HCT116 (cell line): Measurements from ENCODE around the gene FOXK1. TPM values are rescaled to one million over a fixed set of nuclear protein-coding genes. Genes with fewer than 3 reads are reported as not detected.

ENCODE experiments used
- ATAC-seq: fragments of 200-7000 bp; cut with Tn5 transposase; 2 replicates; pipeline ENCODE4 v1.9.1; 2020; ENCODE audit warnings: mild to moderate bottlenecking, moderate library complexity
- BruUV-seq: library from RNA; stranded (reverse); fragments of 400-500 nt; replicated peaks from 2 replicates; lab custom pipeline; 2021; lab: Mats Ljungman, UMichigan
- CTCF ChIA-PET: fragments of 300-600 bp; sonication (Branson Sonifier 250); formaldehyde crosslinking; loops from one replicate; lab custom pipeline; 2021; ENCODE audit warnings: antibody characterized with exemption; lab: Charles Lee
- POLR2A ChIA-PET: fragments of 300-600, 350-600 bp; sonication (Branson Sonifier 250); formaldehyde crosslinking; loops from one replicate; lab custom pipeline; 2021; ENCODE audit warnings: antibody characterized with exemption; lab: Charles Lee
- RAD21 ChIA-PET, 2 experiments: fragments of 300-600 bp; sonication (Branson Sonifier 250); formaldehyde crosslinking; loops; one replicate each; lab custom pipeline; 2023; ENCODE audit warnings: low total read pairs in 2 of 2; ENCODE audit not compliant: uncharacterized antibody in 2 of 2, unreplicated experiment in 2 of 2, low non-redundant PET in 1 of 2; lab: Charles Lee
- DNase-seq: peaks from one replicate; pipeline ENCODE4 v3.0.0-alpha.2; 2010; ENCODE audit warnings: low read depth, low spot score
- H2AFZ ChIP-seq: fragments of 200-600 bp; shearing (Covaris generic), sonication (generic); 2 replicates; pipeline ENCODE4 v1.6.1; 2017; ENCODE audit warnings: low read depth, mixed run types, mixed read lengths, antibody characterized with exemption, low read length; ENCODE audit not compliant: poor library complexity, severe bottlenecking
- H3K27ac ChIP-seq: 2 replicates; pipeline ENCODE4 v1.5.1; 2012; ENCODE audit warnings: low read depth, low read length
- H3K27me3 ChIP-seq: fragments of 200-600 bp; sonication (generic); 2 replicates; pipeline ENCODE4 v1.6.1; 2016; ENCODE audit warnings: mixed run types, low read length, mixed read lengths; ENCODE audit not compliant: insufficient read depth
- H3K36me3 ChIP-seq, 2 experiments: fragments of 200-500 bp in 1 of 2; fragments of 200-600 bp in 1 of 2; sonication (Bioruptor generic) in 1 of 2; sonication (generic) in 1 of 2; 2 replicates each; pipeline versions ENCODE4 v1.5.1 to v1.6.1; 2014 to 2016; ENCODE audit warnings: low read length in 2 of 2, inconsistent platforms in 1 of 2, mixed read lengths in 1 of 2, mixed run types in 1 of 2; ENCODE audit not compliant: insufficient read depth in 2 of 2, control insufficient read depth in 1 of 2
- H3K4me1 ChIP-seq, 2 experiments: fragments of 200-600 bp in 1 of 2; sonication (generic) in 1 of 2; 2 replicates each; pipeline versions ENCODE4 v1.5.1 to v1.6.1; 2012 to 2017; ENCODE audit warnings: low read length in 2 of 2, inconsistent platforms in 1 of 2, mild to moderate bottlenecking in 1 of 2, mixed read lengths in 1 of 2, mixed run types in 1 of 2, moderate library complexity in 1 of 2; ENCODE audit not compliant: insufficient read depth in 2 of 2, control insufficient read depth in 1 of 2
- H3K4me2 ChIP-seq: fragments of 200-600 bp; sonication (generic); 2 replicates; pipeline ENCODE4 v1.6.1; 2017; ENCODE audit warnings: mixed run types, low read length, mixed read lengths
- H3K4me3 ChIP-seq, 2 experiments: fragments of 200-600 bp in 1 of 2; sonication (generic) in 1 of 2; replicated peaks in 1 of 2; 2 replicates each; pipeline ENCODE4 v1.5.1; 2011 to 2016; ENCODE audit warnings: low read length in 2 of 2, control low read depth in 1 of 2, low read depth in 1 of 2, mild to moderate bottlenecking in 1 of 2, mixed read lengths in 1 of 2, mixed run types in 1 of 2
- H3K79me2 ChIP-seq: fragments of 200-600 bp; sonication (generic); 2 replicates; pipeline ENCODE4 v1.6.1; 2017; ENCODE audit warnings: mild to moderate bottlenecking, mixed run types, low read length, moderate library complexity, mixed read lengths; ENCODE audit not compliant: insufficient read depth
- H3K9ac ChIP-seq: fragments of 200-600 bp; sonication (generic); 2 replicates; pipeline ENCODE4 v1.6.1; 2016; ENCODE audit warnings: low read length, mixed read lengths
- H3K9me2 ChIP-seq: fragments of 200-600 bp; sonication (generic), shearing (Covaris generic); 2 replicates; pipeline ENCODE4 v1.6.1; 2017; ENCODE audit warnings: mixed run types, mild to moderate bottlenecking, moderate library complexity; ENCODE audit not compliant: insufficient read depth
- H3K9me3 ChIP-seq, 2 experiments: fragments of 200-500 bp in 1 of 2; fragments of 200-600 bp in 1 of 2; sonication (Bioruptor generic) in 1 of 2; sonication (generic) in 1 of 2; 2 replicates each; pipeline ENCODE4 v1.6.1; 2014 to 2017; ENCODE audit warnings: low read length in 2 of 2, mixed read lengths in 2 of 2, inconsistent platforms in 1 of 2, low read depth in 1 of 2, mild to moderate bottlenecking in 1 of 2, mixed run types in 1 of 2, moderate library complexity in 1 of 2; ENCODE audit not compliant: control insufficient read depth in 1 of 2, insufficient read depth in 1 of 2
- H4K20me1 ChIP-seq: fragments of 200-600 bp; sonication (generic), shearing (Covaris generic); 2 replicates; pipeline ENCODE4 v1.6.1; 2017; ENCODE audit warnings: mixed run types, mild to moderate bottlenecking, moderate library complexity; ENCODE audit not compliant: insufficient read depth
- CEBPB ChIP-seq: IDR thresholded peaks from 2 replicates; pipeline ENCODE4 v1.6.1; 2012; ENCODE audit warnings: low read depth
- MAX ChIP-seq: IDR thresholded peaks from 2 replicates; pipeline ENCODE4 v1.6.1; 2012
- POLR2AphosphoS5 ChIP-seq: IDR thresholded peaks from 2 replicates; pipeline ENCODE4 v1.6.1; 2011; ENCODE audit warnings: mild to moderate bottlenecking, low read depth, low read length, moderate library complexity
- RAD21 ChIP-seq: IDR thresholded peaks from 2 replicates; pipeline ENCODE4 v1.6.1; 2012; ENCODE audit warnings: low read depth, mild to moderate bottlenecking
- REST ChIP-seq: IDR thresholded peaks from 2 replicates; pipeline ENCODE4 v1.6.1; 2012; ENCODE audit warnings: low read depth
- TCF7L2 ChIP-seq: IDR thresholded peaks from 2 replicates; pipeline ENCODE4 v1.7.0; 2011; ENCODE audit warnings: borderline replicate concordance, inconsistent platforms; ENCODE audit not compliant: insufficient read depth, insufficient read length; ENCODE audit errors: extremely low read depth
- ZNF274 ChIP-seq: fragments of 200-500 bp; sonication (Bioruptor generic); IDR thresholded peaks from 2 replicates; pipeline ENCODE4 v1.6.1; 2014; ENCODE audit warnings: mild to moderate bottlenecking, low read depth, low read length, inconsistent platforms
- intact Hi-C: fragments of 100-400 bp; cut with micrococcal nuclease; formaldehyde crosslinking; loops from 2 replicates; pipeline ENCODE4 v1.10.0; 2022
- total RNA-seq: library from RNA; stranded (reverse); gene quantifications from one replicate; pipeline ENCODE4 v1.2.1, GENCODE V29; 2021; ENCODE audit not compliant: unreplicated experiment

Gene FOXK1
- total RNA-seq, 1 experiment from 2014 or later, result 60.5 TPM

GRCh38 chr7:4722960-4723630, 41.0 kb downstream of the FOXK1 start:
- ATAC-seq (no peak), DNase-seq (no peak)
- Histone ChIP-seq H3K27me3 (no peaks in the 10 kb centered on the region), H3K4me3 (no peak overlapping the region), H2AFZ (no peak overlapping the region), H3K4me1 (no peaks in the 10 kb centered on the region), H3K79me2 (peaks cover 94% of the 10 kb centered on the region), H4K20me1 (no peaks in the 10 kb centered on the region), H3K9me3 (no peaks in the 10 kb centered on the region), H3K36me3 (0 out of 4 replicates have a peak, but pooled peaks cover 2 to 5% of the 10 kb centered on the region in 2 experiments), H3K4me2 (no peak overlapping the region), H3K9me2 (no peaks in the 10 kb centered on the region), H3K9ac (no peak overlapping the region), H3K27ac (no peak overlapping the region)
- ChIA-PET CTCF (no interaction called here), RAD21 (no interaction called here), POLR2A (no interaction called here)
- no peak for TF ChIP-seq POLR2AphosphoS5
- TF ChIP-seq MAX, result no peak
- TF ChIP-seq ZNF274, result no peak
- no peak for TF ChIP-seq TCF7L2
- TF ChIP-seq CEBPB, result no peak
- no peak for TF ChIP-seq RAD21
- no peak for TF ChIP-seq REST
- intact Hi-C loops, result no loop called here
- BruUV-seq, result no TSS peak
